Measurements from ENCODE around the gene KLK13. TPM values are rescaled to one million over a fixed set of nuclear protein-coding genes. Genes with fewer than 3 reads are reported as not detected.

KLK13 gene
- total RNA-seq, 4 donors from 2014 or later, result 0.63 TPM; not detected in 3

GRCh38 chr19:51029718-51030117 is 35.2 kb downstream of the KLK13 start:
- 63 to 88% methylated on average over 2 of the region's 2 CpGs for WGBS, 2 donors
- Histone ChIP-seq H3K9me3 (peaks cover 0 to 3% (median 0%) of the 10 kb centered on the region in 4 donors), H3K27ac (no peak overlapping the region), H3K36me3 (no peaks in the 10 kb centered on the region), H3K4me3 (no peak overlapping the region), H3K27me3 (peaks cover 0 to 12% of the 10 kb centered on the region in 2 donors), H3K4me1 (no peaks in the 10 kb centered on the region)
- no peak for TF ChIP-seq EP300 (IDR thresholded peaks at IDR 0.05)
- TF ChIP-seq, protein P1, sequence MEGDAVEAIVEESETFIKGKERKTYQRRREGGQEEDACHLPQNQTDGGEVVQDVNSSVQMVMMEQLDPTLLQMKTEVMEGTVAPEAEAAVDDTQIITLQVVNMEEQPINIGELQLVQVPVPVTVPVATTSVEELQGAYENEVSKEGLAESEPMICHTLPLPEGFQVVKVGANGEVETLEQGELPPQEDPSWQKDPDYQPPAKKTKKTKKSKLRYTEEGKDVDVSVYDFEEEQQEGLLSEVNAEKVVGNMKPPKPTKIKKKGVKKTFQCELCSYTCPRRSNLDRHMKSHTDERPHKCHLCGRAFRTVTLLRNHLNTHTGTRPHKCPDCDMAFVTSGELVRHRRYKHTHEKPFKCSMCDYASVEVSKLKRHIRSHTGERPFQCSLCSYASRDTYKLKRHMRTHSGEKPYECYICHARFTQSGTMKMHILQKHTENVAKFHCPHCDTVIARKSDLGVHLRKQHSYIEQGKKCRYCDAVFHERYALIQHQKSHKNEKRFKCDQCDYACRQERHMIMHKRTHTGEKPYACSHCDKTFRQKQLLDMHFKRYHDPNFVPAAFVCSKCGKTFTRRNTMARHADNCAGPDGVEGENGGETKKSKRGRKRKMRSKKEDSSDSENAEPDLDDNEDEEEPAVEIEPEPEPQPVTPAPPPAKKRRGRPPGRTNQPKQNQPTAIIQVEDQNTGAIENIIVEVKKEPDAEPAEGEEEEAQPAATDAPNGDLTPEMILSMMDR (IDR thresholded peaks at IDR 0.05), result no peak
- no peak for TF ChIP-seq POLR2A (IDR thresholded peaks at IDR 0.05)
- DNase-seq (ENCODE audit: low spot score in 2 of 2), result no peak

DNA sequence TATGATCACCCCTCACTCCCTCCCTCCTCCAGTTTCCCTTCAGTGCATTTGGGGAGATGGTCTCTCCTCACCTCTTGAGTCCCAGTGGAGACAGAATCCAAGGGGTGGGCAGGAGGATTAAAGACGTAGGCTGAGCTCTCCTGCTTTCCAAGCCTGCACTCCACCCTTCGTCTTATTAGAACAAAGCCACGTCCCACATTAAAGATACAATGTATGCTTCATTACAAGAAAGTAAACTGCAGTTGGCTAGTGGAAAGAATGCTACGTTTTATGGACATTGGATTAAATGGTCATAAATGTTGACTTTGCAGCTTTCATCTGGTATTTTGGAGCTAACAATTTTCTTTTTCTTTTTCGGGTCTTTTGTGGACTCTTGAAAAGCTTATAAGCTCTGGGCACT is 37.0 kb downstream of the KLK13 start:
- H3K36me3 ChIP-seq, result no peaks in the 10 kb centered on the region
- H3K4me3 ChIP-seq, result no peak overlapping the region
- H3K9me3 ChIP-seq, result peaks cover 0 to 3% (median 0%) of the 10 kb centered on the region in 4 donors
- H3K27me3 ChIP-seq, result peaks cover 0 to 26% of the 10 kb centered on the region in 2 donors
- no peak overlapping the region for H3K27ac ChIP-seq
- WGBS, 2 donors, result 28% methylated on average over 5 of the region's 5 CpGs
- no peaks in the 10 kb centered on the region for H3K4me1 ChIP-seq
- no peak for DNase-seq (ENCODE audit: low spot score in 2 of 2)
- no peak for TF ChIP-seq EP300 (IDR thresholded peaks at IDR 0.05)
- TF ChIP-seq POLR2A (IDR thresholded peaks at IDR 0.05), result no peak
- TF ChIP-seq, protein P1 (IDR thresholded peaks at IDR 0.05), result no peak

GRCh38 chr19:51027126-51027806 is 37.6 kb downstream of the KLK13 start:
- TF ChIP-seq EP300 (IDR thresholded peaks at IDR 0.05) (no peak), POLR2A (IDR thresholded peaks at IDR 0.05) (no peak)
- TF ChIP-seq, protein P1 (IDR thresholded peaks at IDR 0.05), result no peak
- WGBS, 2 donors, result 34 to 43% methylated on average over 14 of the region's 14 CpGs
- Histone ChIP-seq H3K27me3 (peaks cover 0 to 29% of the 10 kb centered on the region in 2 donors), H3K4me3 (no peak overlapping the region), H3K9me3 (peaks cover 0 to 3% (median 0%) of the 10 kb centered on the region in 4 donors), H3K4me1 (no peaks in the 10 kb centered on the region), H3K36me3 (no peaks in the 10 kb centered on the region), H3K27ac (no peak overlapping the region)
- no peak for DNase-seq (ENCODE audit: low spot score in 2 of 2)

GRCh38 chr19:51026554-51026831 is 38.4 kb downstream of the KLK13 start, which contains the start of gene KLK11:
KLK11 (minus strand) TSS chr19:51026616; CDS start chr19:51025631, 985 bp downstream.
- Histone ChIP-seq H3K27me3 (peaks cover 0 to 29% of the 10 kb centered on the region in 2 donors), H3K27ac (no peak within 1 kb of the TSS), H3K9me3 (no peaks in the 10 kb centered on the region), H3K4me3 (no peak within 1 kb of the TSS), H3K4me1 (no peaks in the 10 kb centered on the region), H3K36me3 (no peaks in the 10 kb centered on the region)
- 77 to 81% methylated on average over 7 to 10 of the region's 11 CpGs for WGBS, 2 donors
- TF ChIP-seq POLR2A (IDR thresholded peaks at IDR 0.05) (no peak), EP300 (IDR thresholded peaks at IDR 0.05) (no peak)
- DNase-seq (ENCODE audit: low spot score in 2 of 2), result no peak

DNA sequence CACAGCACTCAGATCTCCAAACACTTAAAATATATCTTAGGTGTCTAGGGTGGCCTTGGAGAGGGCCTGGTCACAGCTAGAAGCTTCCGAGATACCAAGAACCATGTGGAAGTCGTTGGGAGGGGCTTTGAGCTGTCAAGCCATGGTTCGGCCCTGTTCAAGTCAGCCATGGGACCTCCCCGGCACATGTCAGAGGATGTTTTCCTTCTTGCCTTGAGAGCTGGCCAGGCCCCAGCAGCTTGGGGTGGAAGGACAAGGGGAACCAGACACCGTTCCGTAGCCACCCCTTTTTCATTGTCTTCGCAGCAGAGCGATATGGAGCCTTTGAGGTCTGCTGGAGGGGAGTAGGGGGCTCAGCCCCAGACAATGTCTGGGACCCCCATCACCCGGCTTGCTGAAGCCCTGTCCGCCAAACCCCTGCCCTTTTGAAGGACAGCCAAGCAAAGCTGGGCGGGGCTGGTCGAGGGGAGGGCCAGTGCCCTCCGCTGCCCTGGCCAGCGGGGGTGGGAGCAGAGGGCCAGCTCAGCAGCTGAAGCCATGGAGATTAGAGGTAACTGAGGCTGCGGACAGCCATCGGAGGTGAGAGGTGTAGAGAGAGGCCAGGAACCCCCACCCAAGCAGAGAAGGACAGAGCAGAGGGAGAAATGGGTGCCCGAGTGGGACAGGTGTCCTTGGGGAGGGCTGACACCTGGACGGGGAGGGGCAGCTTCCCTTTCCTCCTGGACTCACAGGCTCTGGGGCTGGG is 38.9 kb downstream of the KLK13 start:
- Histone ChIP-seq H3K4me3 (no peak overlapping the region), H3K9me3 (no peaks in the 10 kb centered on the region), H3K27ac (no peak overlapping the region), H3K4me1 (peaks cover 0 to 4% (median 0%) of the 10 kb centered on the region in 4 donors), H3K36me3 (no peaks in the 10 kb centered on the region), H3K27me3 (peaks cover 0 to 29% of the 10 kb centered on the region in 2 donors)
- DNase-seq (ENCODE audit: low spot score in 2 of 2), result no peak
- 57 to 66% methylated on average over 14 to 16 of the region's 18 CpGs for WGBS, 2 donors
- TF ChIP-seq POLR2A (IDR thresholded peaks at IDR 0.05) (no peak), EP300 (IDR thresholded peaks at IDR 0.05) (no peak)
- TF ChIP-seq, protein P1 (IDR thresholded peaks at IDR 0.05), result no peak

All from tibial nerve (tissue), 4 donors.